Caco-2 (cell line): Measurements from ENCODE around the gene IGFLR1. TPM values are rescaled to one million over a fixed set of nuclear protein-coding genes. Genes with fewer than 3 reads are reported as not detected.
A peak's percentile ranks its signal among the peaks of the same experiment; 100 is the strongest.

Experiments
- BruUV-seq: library from RNA; stranded (reverse); fragments of 400-500 nt; replicated peaks from 2 replicates; lab custom pipeline; 2021; lab: Mats Ljungman, UMichigan
- CTCF ChIA-PET: fragments of 300-600 bp; sonication (Branson Sonifier 250); formaldehyde crosslinking; loops from one replicate; lab custom pipeline; 2022; ENCODE audit warnings: antibody characterized with exemption; lab: Charles Lee
- POLR2A ChIA-PET: fragments of 300-600 bp; sonication (Branson Sonifier 250); formaldehyde crosslinking; loops from one replicate; lab custom pipeline; 2022; ENCODE audit warnings: antibody characterized with exemption; lab: Charles Lee
- DNase-seq, 2 experiments: peaks; one replicate each; pipeline versions ENCODE4 v3.0.0 to v3.0.0-alpha.2; 2020 to 2022
- H3K27me3 ChIP-seq: replicated peaks from 2 replicates; pipeline ENCODE4 v1.6.0; 2011; ENCODE audit warnings: low read length; ENCODE audit not compliant: control insufficient read depth, insufficient read depth
- H3K36me3 ChIP-seq: 2 replicates; pipeline ENCODE4 v1.5.1; 2011; ENCODE audit warnings: low read length; ENCODE audit not compliant: control insufficient read depth, insufficient read depth
- H3K4me1 ChIP-seq: fragments of 250-450 bp; sonication (Bioruptor Pico); 2 replicates; pipeline ENCODE4 v1.5.1; 2020; ENCODE audit warnings: mild to moderate bottlenecking
- H3K4me3 ChIP-seq: 2 replicates; pipeline ENCODE4 v1.5.1; 2011; ENCODE audit warnings: low read depth, mild to moderate bottlenecking, control low read depth, low read length
- H3K9me3 ChIP-seq: fragments of 250-450 bp; sonication (Bioruptor Pico); 2 replicates; pipeline ENCODE4 v1.5.1; 2020; ENCODE audit warnings: mild to moderate bottlenecking, moderate library complexity
- H3K27ac Mint-ChIP-seq: one replicate; pipeline ENCODE4 v1.8.0; 2022; ENCODE audit warnings: mixed read lengths; ENCODE audit not compliant: unreplicated experiment
- H3K27me3 Mint-ChIP-seq: one replicate; pipeline ENCODE4 v1.8.0; 2022; ENCODE audit warnings: mixed read lengths; ENCODE audit not compliant: insufficient read depth, unreplicated experiment
- H3K36me3 Mint-ChIP-seq: one replicate; pipeline ENCODE4 v1.8.0; 2022; ENCODE audit warnings: mild to moderate bottlenecking, mixed read lengths; ENCODE audit not compliant: insufficient read depth, unreplicated experiment
- H3K4me1 Mint-ChIP-seq: one replicate; pipeline ENCODE4 v1.8.0; 2022; ENCODE audit warnings: low read depth, mixed read lengths; ENCODE audit not compliant: unreplicated experiment
- H3K4me3 Mint-ChIP-seq: one replicate; pipeline ENCODE4 v1.8.0; 2022; ENCODE audit warnings: mild to moderate bottlenecking, moderate library complexity, mixed read lengths; ENCODE audit not compliant: unreplicated experiment
- H3K9me3 Mint-ChIP-seq: one replicate; pipeline ENCODE4 v1.8.0; 2022; ENCODE audit warnings: mixed read lengths; ENCODE audit not compliant: unreplicated experiment
- CTCF ChIP-seq, 2 experiments: fragments of 200-600 bp in 1 of 2; IDR thresholded peaks; 1 replicate in 1 of 2; 2 replicates in 1 of 2; pipeline versions ENCODE4 v1.5.1 to v1.8.0; 2011 to 2022; ENCODE audit warnings: antibody characterized with exemption in 1 of 2, control low read depth in 1 of 2, inconsistent platforms in 1 of 2, low read depth in 1 of 2, low read length in 1 of 2, mild to moderate bottlenecking in 1 of 2, moderate library complexity in 1 of 2; ENCODE audit not compliant: insufficient read depth in 1 of 2, severe bottlenecking in 1 of 2, unreplicated experiment in 1 of 2
- intact Hi-C: fragments of 100-400 bp; cut with micrococcal nuclease; formaldehyde crosslinking; loops from one replicate; pipeline ENCODE4 v1.10.0; 2022; ENCODE audit not compliant: unreplicated experiment
- total RNA-seq: library from RNA; stranded (reverse); gene quantifications from 2 replicates; pipeline ENCODE4 v1.2.3, GENCODE V29; 2022

IGFLR1 gene
- total RNA-seq, 1 experiment from 2014 or later = 11.3 TPM

- peaks cover 8% of the 10 kb centered on the region; the same call in 1 of the 2 replicates for H3K36me3 ChIP-seq
- Mint-ChIP-seq H3K27me3 (no peaks in the 10 kb centered on the region), H3K9me3 (no peaks in the 10 kb centered on the region), H3K4me1 (peaks cover 11% of the 10 kb centered on the region), H3K36me3 (peaks cover 76% of the 10 kb centered on the region), H3K27ac (peak overlapping the region; percentile 87), H3K4me3 (peak overlapping the region; percentile 97)
- BruUV-seq = no TSS peak
- ChIA-PET CTCF (interaction anchor here (1.0 kb wide), 1 partner anchor 9 kb away, joined by 3 read pairs; the partner anchor contains the start of gene LIN37), POLR2A (interaction anchor here (1.0 to 1.1 kb wide), 2 partner anchors 9 to 21 kb away, joined by 3 to 4 read pairs; partner anchors contain the start of gene LIN37)
- peak overlapping the region; percentile 53 for H3K4me3 ChIP-seq
- intact Hi-C loops = loop anchor here (1.0 to 2.0 kb wide), 2 partner anchors 22 to 47 kb away; no protein-coding TSS in a partner anchor
- no peak for DNase-seq
- no peak for TF ChIP-seq CTCF (IDR thresholded peaks at IDR 0.05; ENCODE audit: insufficient read depth in 1 of 2, low read depth in 1 of 2, low read length in 1 of 2, severe bottlenecking in 1 of 2, unreplicated experiment in 1 of 2)
- H3K27me3 ChIP-seq = no peaks in the 10 kb centered on the region
- H3K4me1 ChIP-seq = peaks cover 6% of the 10 kb centered on the region; the same call in 1 of the 2 replicates
- no peaks in the 10 kb centered on the region for H3K9me3 ChIP-seq
Measured at GRCh38 chr19:35739275-35740107, 2.8 kb downstream of the IGFLR1 start.

- no peak for DNase-seq
- H3K36me3 Mint-ChIP-seq = peaks cover 82% of the 10 kb centered on the region
- Histone ChIP-seq H3K27me3 (no peaks in the 10 kb centered on the region), H3K36me3 (peaks cover 12% of the 10 kb centered on the region), H3K9me3 (no peaks in the 10 kb centered on the region), H3K4me3 (no peak overlapping the region), H3K4me1 (peaks cover 4% of the 10 kb centered on the region; the same call in 1 of the 2 replicates)
- H3K9me3 Mint-ChIP-seq = no peaks in the 10 kb centered on the region
- H3K27ac Mint-ChIP-seq = no peak overlapping the region
- H3K4me1 Mint-ChIP-seq = peaks cover 11% of the 10 kb centered on the region
- peak overlapping the region; percentile 97 for H3K4me3 Mint-ChIP-seq
- TF ChIP-seq CTCF (IDR thresholded peaks at IDR 0.05; ENCODE audit: insufficient read depth in 1 of 2, low read depth in 1 of 2, low read length in 1 of 2, severe bottlenecking in 1 of 2, unreplicated experiment in 1 of 2) = no peak
- intact Hi-C loops = no loop called here
- CTCF ChIA-PET = no interaction called here
- POLR2A ChIA-PET = no interaction called here
- no TSS peak for BruUV-seq
- H3K27me3 Mint-ChIP-seq = no peaks in the 10 kb centered on the region
Measured at GRCh38 chr19:35738887-35739229, 3.4 kb downstream of the IGFLR1 start.

- Histone ChIP-seq H3K27me3 (no peaks in the 10 kb centered on the region), H3K36me3 (peaks cover 12% of the 10 kb centered on the region), H3K4me3 (no peak overlapping the region), H3K9me3 (no peaks in the 10 kb centered on the region), H3K4me1 (peaks cover 4% of the 10 kb centered on the region; the same call in 1 of the 2 replicates)
- H3K27me3 Mint-ChIP-seq = no peaks in the 10 kb centered on the region
- no peak for DNase-seq
- peaks cover 86% of the 10 kb centered on the region for H3K36me3 Mint-ChIP-seq
- H3K4me1 Mint-ChIP-seq = peaks cover 11% of the 10 kb centered on the region
- no peaks in the 10 kb centered on the region for H3K9me3 Mint-ChIP-seq
- ChIA-PET POLR2A (no interaction called here), CTCF (interaction anchor here (0.9 to 1.0 kb wide), 2 partner anchors 43 to 193 kb away, joined by 3 to 4 read pairs; no protein-coding TSS in a partner anchor)
- intact Hi-C loops = no loop called here
- BruUV-seq = TSS peak; percentile 67
- H3K27ac Mint-ChIP-seq = no peak overlapping the region
- no peak overlapping the region for H3K4me3 Mint-ChIP-seq
- TF ChIP-seq CTCF (IDR thresholded peaks at IDR 0.05; ENCODE audit: insufficient read depth in 1 of 2, low read depth in 1 of 2, low read length in 1 of 2, severe bottlenecking in 1 of 2, unreplicated experiment in 1 of 2) = no peak
Measured at GRCh38 chr19:35738021-35738886, 4.0 kb downstream of the IGFLR1 start.
